ELR (cell line): ENCODE measurements around the gene SEBOX.

Experiments used
- DNase-seq: peaks from one replicate; pipeline ENCODE4 v3.0.0-alpha.2; 2015; ENCODE audit warnings: low read depth

The SEBOX gene

DNA sequence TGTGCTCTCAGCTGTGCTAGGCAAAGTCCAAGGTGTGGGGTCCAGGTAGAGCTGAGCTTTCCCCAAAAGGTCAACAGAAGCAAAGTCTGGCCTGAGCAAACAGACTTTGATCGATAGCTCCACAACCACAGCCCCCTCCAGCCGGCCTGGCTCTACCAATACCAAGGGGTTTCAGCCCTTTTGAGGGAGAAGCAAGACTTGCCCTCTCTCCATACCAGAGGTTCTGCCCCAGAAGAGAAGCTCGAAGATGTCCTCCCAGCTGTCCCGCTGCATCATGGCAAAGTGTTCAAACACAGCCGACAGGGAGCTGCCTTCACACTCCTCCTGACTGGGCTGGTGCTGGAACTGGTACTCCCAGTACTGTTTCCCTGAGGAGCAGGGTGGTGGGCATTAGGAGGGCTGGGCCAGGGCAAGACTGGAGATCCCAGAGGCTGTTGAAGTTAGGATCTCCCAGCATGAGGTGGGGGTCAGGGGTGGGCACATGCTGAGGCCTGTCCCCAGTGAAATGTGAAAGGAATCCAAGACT is 3.4 kb upstream of the SEBOX start:
- no peak for DNase-seq

DNA sequence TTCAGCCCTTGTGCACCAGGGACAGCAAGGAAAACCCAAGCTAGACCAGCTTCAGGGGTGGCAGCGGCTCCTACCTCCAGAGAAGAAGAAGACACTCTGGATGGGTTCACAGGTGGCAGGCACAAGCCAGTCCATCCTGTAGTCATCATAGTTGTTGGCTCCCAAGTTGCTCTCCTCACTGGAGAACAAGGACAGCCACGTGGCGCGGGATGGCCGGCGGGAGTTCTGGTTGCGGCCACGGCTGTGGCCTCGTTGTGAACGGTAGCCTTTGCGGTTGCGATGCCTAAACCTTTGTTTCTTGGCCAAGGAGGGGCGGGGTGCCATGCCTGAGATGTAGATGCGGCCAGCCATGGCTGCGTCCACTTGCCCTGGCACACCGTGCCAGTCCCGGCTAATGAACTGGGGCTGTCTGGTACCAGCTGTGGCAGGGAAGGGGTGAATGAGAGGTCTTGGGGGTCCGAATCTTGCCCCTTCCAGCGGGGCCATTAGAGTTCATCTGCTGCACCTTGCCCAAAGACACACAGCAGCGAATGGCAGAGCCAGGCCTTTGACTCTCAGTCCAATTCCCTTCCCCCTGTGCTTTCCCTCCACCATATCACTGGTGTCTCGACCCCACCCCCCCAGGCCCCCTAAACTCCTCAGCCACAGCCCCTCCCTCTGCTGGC is 2.8 kb upstream of the SEBOX start:
- DNase-seq, result no peak

GRCh38 chr17:28366605-28367004 is 1.6 kb upstream of the SEBOX start:
- no peak for DNase-seq

- no peak for DNase-seq
Measured at GRCh38 chr17:28365487-28365886, 488 bp upstream of the SEBOX start.

DNA sequence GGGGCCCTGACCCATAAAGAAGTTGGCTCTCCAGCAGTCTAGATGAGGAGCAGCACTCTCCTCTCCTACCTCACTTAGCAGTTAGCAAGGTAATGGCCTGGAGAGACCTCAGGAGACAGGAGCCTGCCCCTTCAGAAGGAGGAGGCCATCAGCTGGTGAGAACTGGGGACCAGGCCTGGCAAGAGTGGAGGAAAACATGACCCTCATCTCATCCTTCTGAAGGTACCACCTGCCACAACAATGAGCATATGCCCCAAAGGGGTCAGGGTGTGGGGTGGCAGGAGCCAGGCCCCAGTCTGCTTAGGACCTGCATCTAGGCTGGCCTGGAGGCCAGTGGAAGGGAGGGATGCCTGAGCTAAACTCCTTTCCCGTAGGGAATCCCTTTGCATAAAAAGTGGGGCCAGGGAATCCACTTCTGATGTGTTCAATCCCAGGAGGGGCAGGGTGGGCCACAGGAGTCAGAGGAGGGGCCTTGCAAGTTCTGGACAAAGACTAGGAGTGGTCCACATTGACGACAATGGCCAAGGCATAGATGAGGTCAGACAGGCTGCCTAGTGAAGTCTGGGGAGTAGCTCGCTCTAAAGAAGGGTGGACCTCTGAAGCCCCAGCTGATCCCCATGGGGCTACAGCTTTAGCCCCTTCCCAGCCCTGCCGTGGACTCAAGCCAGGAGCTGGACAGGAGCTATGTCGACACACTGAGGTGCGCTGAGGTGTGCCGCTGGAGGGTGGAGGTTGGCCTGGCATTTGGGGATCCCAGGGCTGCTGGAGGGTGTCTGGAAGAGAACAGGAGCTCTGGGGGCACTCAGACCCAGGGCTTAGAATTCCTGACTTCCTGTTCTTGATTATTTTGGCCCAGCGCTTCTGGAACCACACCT is 986 bp downstream of the SEBOX start:
- DNase-seq, result no peak

DNA sequence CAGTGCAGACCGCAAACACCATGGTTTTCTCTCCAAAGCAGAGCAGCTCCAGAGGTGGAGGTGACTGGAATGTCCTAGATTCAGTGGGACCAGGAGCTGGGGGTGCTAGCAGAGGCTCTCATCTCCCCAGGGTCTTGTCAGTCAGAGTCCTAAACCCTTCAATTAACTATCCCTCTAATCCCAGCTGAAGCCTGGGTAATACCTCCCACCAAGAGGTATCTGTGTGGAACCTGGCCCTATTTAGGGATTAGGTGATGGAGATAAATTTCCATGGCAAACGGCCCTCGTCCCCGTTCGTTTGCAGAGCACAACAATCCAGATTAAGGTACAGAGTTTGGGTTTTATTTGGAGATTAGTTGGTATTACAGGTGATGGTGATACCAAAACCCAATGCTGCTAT is 1.8 kb downstream of the SEBOX start:
- no peak for DNase-seq

DNA sequence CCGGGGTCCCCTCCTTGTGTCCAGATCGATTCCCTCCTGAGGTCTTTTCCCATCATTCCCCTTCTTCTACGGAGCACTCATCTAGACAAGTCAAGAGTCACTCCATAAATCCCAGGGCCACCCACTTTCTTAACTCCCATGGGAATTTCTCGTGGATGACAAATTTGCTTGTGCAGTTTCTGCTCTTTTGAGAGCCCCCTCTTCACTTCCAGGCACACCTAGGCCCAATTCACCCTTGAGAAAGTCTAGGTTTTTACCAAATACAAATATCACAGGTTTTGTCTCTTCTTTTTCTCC is 7.2 kb downstream of the SEBOX start:
- no peak for DNase-seq

- peak; percentile 97 for DNase-seq
Measured at GRCh38 chr17:28357061-28357900, 7.7 kb downstream of the SEBOX start, which contains the start of gene POLDIP2. POLDIP2 (minus strand) TSS chr17:28357527; CDS start chr17:28357448, 79 bp downstream.

DNA sequence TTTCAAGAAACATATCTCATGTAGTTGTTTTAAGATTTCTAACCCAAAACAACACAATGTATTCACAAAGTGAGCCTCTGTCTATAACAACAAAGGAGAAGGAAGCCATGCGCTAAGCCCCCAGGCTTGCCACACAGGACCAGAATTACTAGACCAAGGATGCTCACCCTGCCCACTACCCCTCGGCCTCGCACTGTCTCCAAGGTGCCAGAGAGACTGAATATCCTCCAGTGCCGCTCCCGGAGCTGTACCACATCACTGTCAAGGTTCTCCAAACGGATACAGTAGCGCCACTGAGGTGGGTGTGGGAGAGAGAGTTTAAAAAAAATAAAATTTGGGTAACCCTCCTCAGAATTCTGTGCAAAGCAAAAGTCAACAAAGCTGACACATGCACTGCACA is 14.7 kb downstream of the SEBOX start:
- no peak for DNase-seq

GRCh38 chr17:28348979-28349378 is 16.0 kb downstream of the SEBOX start:
- DNase-seq, result no peak

- DNase-seq, result peak; percentile 97
Measured at GRCh38 chr17:28347261-28347891, 17.6 kb downstream of the SEBOX start.

DNA sequence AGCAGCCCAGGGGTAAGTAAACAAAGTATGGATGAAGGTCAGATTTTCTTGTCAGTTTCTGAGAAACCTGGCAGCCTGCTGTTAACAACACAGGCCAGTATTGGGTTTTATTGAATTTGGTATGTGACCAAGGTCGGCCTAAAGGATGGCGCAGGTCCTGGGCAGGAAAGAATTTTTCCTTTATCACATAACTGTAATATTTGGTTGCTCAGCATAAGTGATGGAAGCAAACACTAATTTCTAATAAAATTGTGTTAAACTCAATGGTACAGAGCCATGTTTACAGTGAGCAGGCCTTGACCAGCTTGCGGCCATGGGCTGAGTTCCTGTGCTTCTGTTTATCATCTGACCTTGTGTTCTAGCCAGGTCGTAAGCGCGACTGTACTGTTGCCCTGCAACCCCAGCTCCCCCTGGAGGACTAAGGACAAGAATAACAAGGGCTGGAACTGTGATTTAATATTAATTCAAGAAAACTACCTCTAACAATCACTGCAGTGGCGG is 18.2 kb downstream of the SEBOX start:
- DNase-seq, result no peak

- DNase-seq, result no peak
Measured at GRCh38 chr17:28346199-28346580, 18.8 kb downstream of the SEBOX start.

DNA sequence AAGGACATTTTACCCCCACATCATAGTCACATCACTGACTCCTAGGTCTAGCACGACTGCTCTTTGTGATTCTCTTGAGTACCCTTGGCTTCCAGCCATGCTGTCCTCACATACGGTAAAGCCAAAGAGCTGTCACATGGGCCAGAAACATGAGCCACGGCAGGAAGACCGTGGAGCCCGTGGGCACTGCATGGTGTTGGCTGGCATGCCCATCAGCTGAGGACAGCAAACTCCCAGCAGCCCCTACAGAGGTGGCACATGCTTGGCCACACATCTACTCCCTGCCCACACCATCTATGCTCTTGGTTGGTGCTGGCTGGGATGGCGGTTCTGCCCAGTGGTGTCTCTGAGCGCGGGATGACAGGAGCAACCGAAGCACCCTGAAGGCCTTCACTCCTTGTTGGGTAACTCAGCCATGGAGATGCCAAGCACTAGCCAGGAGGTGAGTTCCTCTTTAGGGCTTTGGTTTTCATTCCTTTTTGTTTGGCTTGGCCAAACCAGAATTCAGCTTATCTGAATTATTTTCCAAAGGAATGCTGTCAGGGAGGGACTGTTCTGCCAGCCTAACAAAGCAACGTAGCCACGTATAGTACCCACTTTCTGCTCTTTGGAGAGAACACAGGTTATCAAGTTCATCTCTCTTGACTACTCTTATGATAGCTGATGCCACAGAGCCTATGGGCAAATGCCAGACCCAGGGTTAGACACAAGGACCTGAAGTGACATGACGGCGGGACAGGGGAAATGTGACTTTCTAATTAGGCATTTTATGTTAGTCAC is 19.4 kb downstream of the SEBOX start:
- no peak for DNase-seq

GRCh38 chr17:28344435-28344901 is 20.5 kb downstream of the SEBOX start:
- DNase-seq, result no peak

DNA sequence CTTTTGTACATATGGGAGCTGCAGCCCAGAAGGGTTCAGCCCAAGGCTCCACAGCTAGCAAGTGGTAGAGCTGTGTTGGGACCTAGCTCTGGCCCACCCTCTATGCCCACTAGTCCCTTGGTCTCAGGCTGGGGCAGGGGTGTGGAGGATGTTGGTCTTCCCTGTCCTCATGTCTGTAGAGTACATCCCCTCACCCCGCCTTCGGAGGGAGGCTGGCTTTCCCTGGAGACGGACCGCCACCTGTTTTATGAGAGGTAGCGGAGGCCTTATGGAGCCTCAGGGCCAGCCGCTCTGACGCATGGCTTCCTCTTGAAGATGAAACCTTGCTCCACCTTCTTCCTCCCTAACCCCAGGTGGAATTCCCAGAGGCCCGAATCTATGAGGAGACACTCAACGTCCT is 21.0 kb downstream of the SEBOX start:
- DNase-seq, result no peak

DNA sequence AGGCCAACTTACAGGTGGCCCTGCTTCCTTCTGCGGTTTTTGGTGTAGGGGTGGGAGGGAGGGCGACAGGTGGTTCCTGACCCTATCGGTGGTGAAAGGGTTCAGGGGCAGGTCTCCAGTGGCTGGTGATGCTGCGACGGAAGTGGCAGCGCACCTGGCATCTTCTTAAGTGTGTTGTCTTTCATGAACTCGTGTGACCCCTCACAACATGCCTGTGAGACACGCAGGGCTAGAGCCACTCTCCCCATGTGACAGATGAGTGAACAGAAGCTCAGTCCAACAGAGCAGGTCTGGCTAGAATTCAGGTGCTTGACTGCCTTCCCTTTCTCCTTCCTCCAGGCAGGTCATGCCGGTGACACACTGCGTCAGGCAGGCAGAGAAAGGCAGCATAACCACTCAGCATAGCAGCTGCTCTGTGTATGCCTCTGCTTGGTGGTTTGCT is 21.5 kb downstream of the SEBOX start:
- DNase-seq, result no peak

DNA sequence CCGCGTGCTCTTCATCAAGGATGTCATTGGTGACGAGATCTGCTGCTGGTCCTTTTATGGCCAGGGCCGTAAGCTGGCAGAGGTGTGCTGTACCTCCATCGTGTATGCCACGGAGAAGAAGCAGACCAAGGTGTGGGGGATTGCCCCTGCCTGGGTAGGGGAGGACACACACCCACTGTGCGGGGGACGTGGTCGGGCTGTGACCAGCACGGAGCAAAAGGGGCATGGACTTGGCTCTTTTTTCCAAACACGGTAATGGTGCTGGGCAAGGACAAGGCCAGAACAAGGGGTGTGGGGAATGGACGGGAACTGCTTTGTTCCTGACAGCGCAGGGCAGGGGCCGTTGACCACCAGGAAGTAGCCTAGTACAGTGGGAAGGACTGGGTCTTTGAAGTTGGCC is 22.7 kb downstream of the SEBOX start:
- DNase-seq, result no peak

DNA sequence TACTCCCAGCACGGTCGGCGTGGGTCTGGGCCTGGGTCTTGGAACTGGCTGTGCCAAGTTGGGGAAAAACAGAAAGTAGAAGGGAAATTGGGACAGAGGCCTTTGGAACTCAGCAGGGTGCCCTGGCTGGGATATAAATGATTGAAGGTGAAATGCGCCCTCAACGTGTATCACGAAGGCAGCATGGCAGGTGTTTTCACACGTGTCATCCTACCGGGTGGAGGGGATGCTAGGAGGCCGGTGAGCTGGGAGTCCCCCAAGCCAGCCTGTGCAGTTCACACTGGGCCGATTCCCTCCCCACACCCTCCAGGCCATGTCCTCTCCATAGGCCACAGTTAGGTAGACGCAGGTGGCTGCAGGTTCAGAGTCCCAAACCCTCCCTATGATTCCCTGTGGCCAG is 23.5 kb downstream of the SEBOX start:
- DNase-seq, result no peak

DNA sequence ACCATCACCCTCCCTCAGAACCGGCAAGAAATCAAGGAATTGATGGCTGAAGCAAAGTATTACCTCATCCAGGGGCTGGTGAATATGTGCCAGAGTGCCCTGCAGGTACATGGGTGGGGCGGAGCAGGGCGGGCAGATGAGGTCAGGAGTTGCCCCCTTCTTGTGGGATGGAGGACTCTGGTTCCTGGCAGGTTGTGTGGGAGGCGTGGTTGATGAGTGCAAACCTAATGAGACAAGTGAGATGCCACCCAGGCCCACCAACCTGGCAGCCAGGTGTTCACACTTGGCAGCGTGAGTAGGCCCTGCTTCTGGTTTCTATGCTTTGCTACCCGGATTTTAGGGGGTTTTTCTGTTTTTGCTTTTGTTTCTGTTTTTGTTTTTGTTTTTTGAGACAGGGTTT is 24.6 kb downstream of the SEBOX start:
- no peak for DNase-seq

GRCh38 chr17:28339431-28339830 is 25.6 kb downstream of the SEBOX start:
- DNase-seq, result no peak
